GM21447 (cell line): ENCODE results near the gene CNST.
"Not testable (repeated sequence)": the region's sequence is repeated elsewhere in the genome, so short reads cannot be mapped to it uniquely, and the experiment has no call there.

ENCODE experiments used
- ATAC-seq: cut with Tn5 transposase; IDR thresholded peaks from one replicate; pipeline ENCODE4 v1.9.1; 2021; ENCODE audit not compliant: unreplicated experiment

The CNST gene

GRCh38 chr1:246582301-246583055 lies 16.2 kb downstream of the CNST start:
- no peak for ATAC-seq

DNA sequence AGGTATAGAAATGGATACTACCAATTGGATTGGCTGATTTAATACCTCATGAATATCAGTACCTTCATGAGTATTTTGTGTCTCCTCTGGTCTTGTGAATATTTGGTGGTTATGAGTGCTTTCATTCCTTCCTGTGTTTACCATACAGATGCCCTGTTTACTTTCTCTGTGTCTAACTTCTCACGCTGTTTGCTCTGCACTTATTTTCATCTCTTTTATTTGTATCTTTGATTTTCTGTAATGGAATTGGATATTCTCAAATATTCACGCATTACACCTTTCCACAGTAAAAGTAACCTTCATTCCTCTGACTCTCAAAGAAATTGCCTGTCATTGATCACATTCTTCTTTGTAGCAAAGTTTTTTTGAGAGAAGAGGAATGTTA lies 16.8 kb downstream of the CNST start:
- ATAC-seq, result no peak

- ATAC-seq, result no peak
These were observed 17.4 kb downstream of the CNST start for GRCh38 chr1:246583448-246584185.

- ATAC-seq, result no peak
These were observed 20.8 kb downstream of the CNST start for GRCh38 chr1:246587032-246587431.

- ATAC-seq, result no peak
These were observed 21.4 kb downstream of the CNST start for GRCh38 chr1:246587606-246588005.

DNA sequence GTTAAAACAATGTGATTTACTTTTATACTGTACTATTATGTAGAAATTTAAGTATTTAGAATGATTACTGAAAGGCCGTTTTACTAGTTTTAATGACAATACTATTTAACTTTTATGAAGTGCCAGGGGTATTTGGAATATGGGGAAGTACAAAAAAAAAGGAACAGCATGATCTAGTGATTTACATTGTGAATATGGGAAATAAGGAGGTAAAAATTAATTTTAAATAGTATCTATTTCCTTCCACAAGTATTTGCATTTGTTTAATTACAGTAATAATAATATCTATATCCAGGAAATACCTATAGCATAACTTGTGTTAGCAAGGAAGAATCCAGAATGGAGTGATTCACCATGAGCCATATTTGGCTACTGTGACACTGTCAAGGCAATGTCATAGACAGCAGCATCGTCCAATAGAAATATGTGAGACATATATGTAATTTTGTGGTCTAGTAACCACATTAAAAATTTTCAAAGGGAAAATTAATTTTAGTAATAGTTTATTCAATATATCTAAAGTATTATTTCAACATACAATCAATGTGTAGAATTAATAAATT lies 22.0 kb downstream of the CNST start:
- ATAC-seq, result no peak

DNA sequence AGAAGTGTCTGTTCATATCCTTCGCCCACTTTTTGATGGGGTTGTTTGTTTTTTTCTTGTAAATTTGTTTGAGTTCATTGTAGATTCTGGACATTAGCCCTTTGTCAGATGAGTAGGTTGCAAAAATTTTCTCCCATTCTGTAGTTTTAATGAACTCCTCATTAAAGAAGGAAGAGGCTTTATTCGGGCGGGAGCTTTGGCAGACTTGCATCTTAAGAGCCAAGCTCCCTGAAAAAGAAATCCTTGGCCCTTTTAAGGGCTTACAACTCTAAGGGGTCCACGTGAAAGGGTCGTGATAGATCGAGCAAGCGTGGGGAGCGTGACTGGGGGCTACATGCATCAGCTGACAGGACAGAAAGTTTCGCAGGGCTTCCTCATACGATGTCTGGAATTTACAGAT lies 23.7 kb downstream of the CNST start:
- ATAC-seq, result not testable (repeated sequence)

DNA sequence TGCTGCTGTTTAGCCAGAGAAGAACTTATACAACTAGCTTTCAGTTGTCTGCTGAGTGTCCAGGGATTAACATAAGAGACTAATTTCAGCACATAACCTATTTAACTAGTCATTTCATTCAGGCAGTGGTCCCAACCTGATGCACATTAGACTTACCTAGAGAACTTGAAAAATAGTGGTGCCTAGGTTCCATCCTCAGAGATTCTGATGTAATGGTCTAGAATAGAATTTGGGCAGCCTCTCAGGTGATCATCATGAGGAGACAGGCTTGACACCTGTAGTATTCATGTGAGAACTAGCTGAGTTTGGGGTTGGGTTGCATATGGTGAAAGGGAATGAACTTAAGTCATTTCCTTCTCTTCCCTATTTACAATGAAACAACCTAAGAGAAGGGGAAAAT lies 24.8 kb downstream of the CNST start:
- ATAC-seq, result peak; percentile 48

DNA sequence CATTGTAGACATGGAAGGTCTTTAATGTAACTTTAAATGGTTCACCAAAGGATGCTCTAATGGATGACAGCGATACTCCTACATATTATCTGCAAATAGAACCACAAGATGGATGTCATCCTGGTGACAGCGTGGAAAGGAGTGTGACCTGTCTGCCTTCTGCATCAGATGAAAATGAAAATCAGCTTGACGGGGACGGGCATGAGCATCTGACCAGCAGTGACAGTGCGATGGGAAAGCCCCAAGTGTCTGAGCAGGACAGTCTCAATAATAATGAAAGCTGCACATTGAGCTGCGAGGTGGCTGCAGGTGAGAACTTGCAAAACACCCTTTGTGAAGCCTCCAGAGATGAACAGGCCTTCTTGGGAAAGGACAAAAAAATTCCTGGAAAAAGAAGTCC lies 25.2 kb downstream of the CNST start:
- ATAC-seq, result peak; percentile 98

GRCh38 chr1:246591958-246592357 lies 25.7 kb downstream of the CNST start:
- ATAC-seq, result no peak

GRCh38 chr1:246592695-246593094 lies 26.4 kb downstream of the CNST start:
- no peak for ATAC-seq

- ATAC-seq, result no peak
These were observed 28.9 kb downstream of the CNST start for GRCh38 chr1:246595146-246595545.

DNA sequence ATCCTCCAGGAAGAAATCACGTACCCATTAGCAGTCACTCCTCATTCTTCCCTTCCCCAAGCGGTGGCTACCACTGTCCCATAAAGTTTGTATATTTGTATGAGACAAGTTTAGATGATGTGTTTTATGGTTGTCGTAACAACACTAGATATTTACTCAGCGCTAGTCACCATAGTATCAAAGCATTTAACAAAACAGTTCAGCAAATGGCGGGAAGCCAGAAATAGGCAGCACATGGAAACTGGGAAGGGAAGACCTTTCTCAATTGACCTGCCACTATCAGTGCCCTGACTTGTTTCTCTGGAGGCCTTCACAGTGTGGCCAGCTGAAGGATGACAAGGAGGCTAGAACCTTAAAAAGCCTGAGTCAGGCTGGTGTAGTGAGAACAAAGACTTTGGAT lies 31.1 kb downstream of the CNST start:
- ATAC-seq, result no peak

DNA sequence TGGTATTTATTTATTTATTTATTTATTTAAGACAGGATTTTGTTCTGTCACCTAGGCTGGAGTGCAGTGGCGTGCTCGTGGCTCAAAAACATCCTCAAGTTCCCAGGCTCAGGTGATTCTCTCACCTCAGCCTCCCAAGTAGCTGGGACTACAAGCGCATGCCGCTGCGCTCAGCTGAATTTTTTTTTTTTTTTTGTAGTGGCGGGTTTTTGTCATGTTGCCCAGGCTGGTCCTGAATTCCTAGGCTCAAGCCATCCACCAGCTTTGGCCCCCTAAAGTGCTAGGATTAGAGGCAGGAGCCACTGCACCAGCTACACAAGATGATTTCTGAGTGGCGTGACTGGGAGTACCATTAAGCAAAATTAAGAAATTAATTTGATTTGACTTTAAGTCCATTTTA lies 31.7 kb downstream of the CNST start:
- ATAC-seq, result no peak

- no peak for ATAC-seq
These were observed 33.1 kb downstream of the CNST start for GRCh38 chr1:246599315-246599714.

- ATAC-seq, result no peak
These were observed 34.3 kb downstream of the CNST start for GRCh38 chr1:246600579-246600978.

DNA sequence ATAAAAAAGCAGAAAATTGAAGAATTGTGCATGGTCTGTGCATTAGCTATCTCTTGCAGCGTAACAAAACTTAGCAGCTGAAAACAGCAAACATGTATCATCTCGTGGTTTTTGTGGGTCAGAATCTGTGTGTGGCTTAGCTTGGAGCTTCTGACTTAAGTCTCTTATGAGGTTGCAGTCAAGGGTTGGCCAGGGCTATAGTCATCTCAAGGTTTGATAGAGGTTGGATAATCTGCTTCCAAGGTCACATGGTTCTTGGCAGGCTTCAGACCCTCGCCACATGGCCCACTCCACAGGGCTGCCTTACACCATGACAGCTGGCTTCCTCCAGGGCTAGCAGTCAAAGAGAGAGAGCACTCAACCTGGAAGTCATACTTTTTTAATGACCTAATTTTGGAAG lies 35.9 kb downstream of the CNST start:
- ATAC-seq, result no peak

- ATAC-seq, result not testable (repeated sequence)
These were observed 39.0 kb downstream of the CNST start for GRCh38 chr1:246605231-246605630.

- no peak for ATAC-seq
These were observed 41.2 kb downstream of the CNST start for GRCh38 chr1:246607462-246607861.

DNA sequence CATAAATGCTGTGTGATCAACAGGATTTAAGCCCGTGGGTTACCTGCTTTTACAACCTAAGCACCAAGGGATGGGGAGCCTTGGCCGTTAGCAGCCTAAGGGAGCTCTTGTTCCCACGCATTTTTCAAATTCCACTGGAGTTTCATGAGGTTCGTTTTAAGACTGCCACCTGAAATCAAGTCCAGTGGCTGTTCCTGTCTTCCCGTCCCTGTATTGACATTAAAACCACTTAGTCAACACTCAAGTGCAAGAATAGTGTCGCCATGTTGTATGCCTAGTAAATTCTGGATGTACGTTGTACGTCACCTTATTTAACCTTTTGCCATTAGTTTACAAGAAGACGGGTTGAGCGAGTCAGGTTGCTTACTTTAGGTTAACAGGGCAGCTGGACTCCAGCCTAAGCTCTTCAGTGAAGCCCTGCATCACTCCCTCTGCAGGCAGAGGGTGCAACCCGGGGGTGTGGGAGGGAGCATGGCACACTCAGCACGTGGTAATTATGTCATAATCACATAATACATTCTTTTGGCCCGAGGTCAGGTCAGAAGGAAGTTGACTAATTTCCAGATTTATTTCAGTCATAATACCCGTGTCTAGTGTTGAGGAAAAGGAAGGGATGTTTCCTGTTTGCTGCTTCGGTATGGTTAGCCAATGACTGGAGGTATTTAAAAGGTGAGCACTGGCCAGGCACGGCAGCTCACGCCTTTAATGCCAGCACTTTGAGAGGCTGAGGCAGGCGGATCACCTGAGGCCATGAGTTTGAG lies 42.5 kb downstream of the CNST start:
- ATAC-seq, result peak; percentile 74

DNA sequence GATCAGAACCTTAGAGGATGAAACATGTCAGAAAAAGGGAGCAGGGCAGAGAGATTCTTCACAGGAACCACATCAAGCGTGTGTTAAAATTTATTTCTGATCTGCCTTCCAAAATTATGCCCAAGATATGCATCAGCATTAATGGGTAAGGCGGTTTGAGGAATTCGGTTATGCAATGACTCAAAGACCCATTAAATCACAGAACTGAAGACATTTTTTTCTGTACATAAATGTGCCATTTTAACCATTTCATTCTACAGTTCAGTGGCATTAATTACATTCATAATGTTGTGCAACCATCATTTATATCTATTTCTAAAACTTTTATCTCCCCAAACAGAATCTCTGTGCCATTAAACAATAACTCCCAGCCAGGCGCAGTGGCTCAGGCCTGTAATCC lies 43.4 kb downstream of the CNST start:
- no peak for ATAC-seq
